MM.1S (cell line): ENCODE measurements around the gene HSP90AB1.

Source experiments
- DNase-seq: peaks from one replicate; pipeline ENCODE4 v3.0.0-alpha.2; 2015
- H2AFZ ChIP-seq: fragments of 300-600 bp; sonication (generic); 2 replicates; pipeline ENCODE4 v1.6.0; 2016; ENCODE audit warnings: antibody characterized with exemption, low read length
- H3F3A ChIP-seq: fragments of 300-600 bp; sonication (generic); 2 replicates; pipeline ENCODE4 v1.6.1; 2016; ENCODE audit warnings: mild to moderate bottlenecking, antibody characterized with exemption, low read length, moderate library complexity, mixed read lengths; ENCODE audit not compliant: insufficient read depth
- H3K27ac ChIP-seq: fragments of 300-600 bp; sonication (generic); 2 replicates; pipeline ENCODE4 v1.5.1; 2016; ENCODE audit warnings: mild to moderate bottlenecking, low read length
- H3K27me3 ChIP-seq: fragments of 300-600 bp; sonication (generic); replicated peaks from 2 replicates; pipeline ENCODE4 v1.6.0; 2016; ENCODE audit warnings: low read length; ENCODE audit not compliant: insufficient read depth
- H3K36me3 ChIP-seq: fragments of 300-600 bp; sonication (generic); replicated peaks from 2 replicates; pipeline ENCODE4 v1.6.1; 2016; ENCODE audit warnings: mild to moderate bottlenecking, low read length, mixed read lengths; ENCODE audit not compliant: insufficient read depth
- H3K4me1 ChIP-seq: fragments of 300-600 bp; sonication (generic); 2 replicates; pipeline ENCODE4 v1.6.1; 2016; ENCODE audit warnings: low read length, mixed read lengths
- H3K4me2 ChIP-seq: fragments of 300-600 bp; sonication (generic); 2 replicates; pipeline ENCODE4 v1.6.0; 2016; ENCODE audit warnings: low read depth, low read length
- H3K4me3 ChIP-seq: fragments of 300-600 bp; sonication (generic); 2 replicates; pipeline ENCODE4 v1.5.1; 2016; ENCODE audit warnings: low read length, mixed read lengths
- H3K79me2 ChIP-seq: fragments of 300-600 bp; sonication (generic); 2 replicates; pipeline ENCODE4 v1.6.1; 2016; ENCODE audit warnings: mixed run types, low read length, mixed read lengths
- H3K9ac ChIP-seq: fragments of 300-600 bp; sonication (generic); 2 replicates; pipeline ENCODE4 v1.6.1; 2016; ENCODE audit warnings: low read length, mixed read lengths
- H3K9me2 ChIP-seq: fragments of 300-600 bp; sonication (generic); replicated peaks from 2 replicates; pipeline ENCODE4 v1.6.1; 2016; ENCODE audit warnings: mild to moderate bottlenecking, low read length, mixed read lengths; ENCODE audit not compliant: insufficient read depth
- H3K9me3 ChIP-seq: fragments of 300-600 bp; sonication (generic); replicated peaks from 2 replicates; pipeline ENCODE4 v1.6.1; 2016; ENCODE audit warnings: mild to moderate bottlenecking, low read length, mixed read lengths; ENCODE audit not compliant: insufficient read depth
- H4K20me1 ChIP-seq: fragments of 300-600 bp; sonication (generic); 2 replicates; pipeline ENCODE4 v1.6.1; 2016; ENCODE audit warnings: mild to moderate bottlenecking, low read length, moderate library complexity, mixed read lengths; ENCODE audit not compliant: insufficient read depth
- CTCF ChIP-seq: fragments of 300-600 bp; sonication (generic); IDR thresholded peaks from 2 replicates; pipeline ENCODE4 v1.5.1; 2016; ENCODE audit warnings: antibody characterized with exemption, low read length, mixed read lengths
- EZH2 ChIP-seq: fragments of 300-600 bp; sonication (generic); optimal IDR thresholded peaks from 2 replicates; pipeline ENCODE3; 2017; ENCODE audit warnings: low read depth, mild to moderate bottlenecking, antibody characterized with exemption, low read length, mixed read lengths
- EZH2phosphoT487 ChIP-seq: fragments of 300-600 bp; sonication (generic); IDR thresholded peaks from 2 replicates; pipeline ENCODE4 v1.6.1; 2018; ENCODE audit warnings: antibody characterized with exemption, low read length

Gene HSP90AB1

GRCh38 chr6:44211284-44211683 is 35.6 kb upstream of the HSP90AB1 start:
- Histone ChIP-seq H3F3A (no peaks in the 10 kb centered on the region), H3K79me2 (no peaks in the 10 kb centered on the region), H3K4me2 (no peak overlapping the region), H4K20me1 (no peaks in the 10 kb centered on the region), H3K9me2 (no peaks in the 10 kb centered on the region), H3K4me3 (no peak overlapping the region), H3K27me3 (no peaks in the 10 kb centered on the region), H3K9me3 (no peaks in the 10 kb centered on the region), H2AFZ (no peak overlapping the region), H3K36me3 (no peaks in the 10 kb centered on the region), H3K9ac (no peak overlapping the region), H3K27ac (no peak overlapping the region), H3K4me1 (no peaks in the 10 kb centered on the region)
- no peak for TF ChIP-seq EZH2
- no peak for TF ChIP-seq CTCF
- no peak for TF ChIP-seq EZH2phosphoT487
- no peak for DNase-seq

- Histone ChIP-seq H3K9ac (no peak overlapping the region), H3K27me3 (no peaks in the 10 kb centered on the region), H3K9me3 (no peaks in the 10 kb centered on the region), H3K4me3 (no peak overlapping the region), H3K4me1 (peaks cover 11% of the 10 kb centered on the region), H3K27ac (no peak overlapping the region), H3K36me3 (no peaks in the 10 kb centered on the region), H3K9me2 (no peaks in the 10 kb centered on the region), H3F3A (0 out of 2 replicates have a peak, but pooled peaks cover 8% of the 10 kb centered on the region), H3K79me2 (no peaks in the 10 kb centered on the region), H4K20me1 (no peaks in the 10 kb centered on the region), H3K4me2 (no peak overlapping the region), H2AFZ (no peak overlapping the region)
- TF ChIP-seq CTCF, result no peak
- no peak for TF ChIP-seq EZH2
- no peak for TF ChIP-seq EZH2phosphoT487
- DNase-seq, result no peak
These were observed 32.6 kb upstream of the HSP90AB1 start for GRCh38 chr6:44214307-44214706.

GRCh38 chr6:44216677-44217331 is 30.1 kb upstream of the HSP90AB1 start, which contains the start of gene MYMX:
Gene MYMX, plus strand, starts transcription at chr6:44216926. Its CDS starts 546 bp downstream, at chr6:44217472.
- Histone ChIP-seq H3K36me3 (no peaks in the 10 kb centered on the region), H3K4me1 (peaks cover 21% of the 10 kb centered on the region), H3K9ac (no peak within 1 kb of the TSS), H3K27ac (no peak within 1 kb of the TSS), H3K4me2 (no peak within 1 kb of the TSS), H4K20me1 (no peaks in the 10 kb centered on the region), H3F3A (peaks cover 23% of the 10 kb centered on the region), H3K9me2 (no peaks in the 10 kb centered on the region), H3K4me3 (no peak within 1 kb of the TSS), H3K9me3 (no peaks in the 10 kb centered on the region), H3K27me3 (no peaks in the 10 kb centered on the region), H2AFZ (no peak within 1 kb of the TSS), H3K79me2 (no peaks in the 10 kb centered on the region)
- no peak for TF ChIP-seq EZH2phosphoT487
- TF ChIP-seq CTCF, result no peak
- no peak for TF ChIP-seq EZH2
- no peak for DNase-seq
